ENCODE results near the gene UBXN1. TPM values are rescaled to one million over a fixed set of nuclear protein-coding genes. Genes with fewer than 3 reads are reported as not detected.

The UBXN1 gene
- total RNA-seq, 1 experiment from 2014 or later: 118 TPM

DNA sequence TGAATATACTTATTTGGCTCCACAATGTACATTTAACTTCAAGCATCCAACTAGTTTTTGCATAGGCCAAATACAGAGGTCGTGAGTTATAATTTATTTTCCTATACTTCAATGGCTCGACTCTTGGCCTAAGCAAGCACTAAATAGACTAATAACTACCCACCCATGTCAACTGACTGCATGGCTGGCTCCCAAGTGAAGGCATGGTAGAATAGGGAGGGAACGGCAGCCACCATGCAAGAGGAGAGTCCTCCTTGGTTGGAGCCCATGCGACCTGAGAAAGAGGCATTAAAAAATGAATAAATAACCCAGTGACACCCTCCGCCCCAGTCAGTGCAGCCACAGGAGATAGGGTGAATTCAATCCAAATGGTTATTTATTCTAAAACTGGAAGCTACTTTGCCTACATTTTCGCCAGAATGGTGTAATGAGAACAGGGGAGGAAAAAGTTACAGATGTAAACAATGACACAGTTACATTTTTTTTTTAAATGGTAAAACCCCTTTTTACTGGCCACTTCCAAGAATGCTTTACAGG lies 33.5 kb upstream of the UBXN1 start:
- TF ChIP-seq, protein P1, sequence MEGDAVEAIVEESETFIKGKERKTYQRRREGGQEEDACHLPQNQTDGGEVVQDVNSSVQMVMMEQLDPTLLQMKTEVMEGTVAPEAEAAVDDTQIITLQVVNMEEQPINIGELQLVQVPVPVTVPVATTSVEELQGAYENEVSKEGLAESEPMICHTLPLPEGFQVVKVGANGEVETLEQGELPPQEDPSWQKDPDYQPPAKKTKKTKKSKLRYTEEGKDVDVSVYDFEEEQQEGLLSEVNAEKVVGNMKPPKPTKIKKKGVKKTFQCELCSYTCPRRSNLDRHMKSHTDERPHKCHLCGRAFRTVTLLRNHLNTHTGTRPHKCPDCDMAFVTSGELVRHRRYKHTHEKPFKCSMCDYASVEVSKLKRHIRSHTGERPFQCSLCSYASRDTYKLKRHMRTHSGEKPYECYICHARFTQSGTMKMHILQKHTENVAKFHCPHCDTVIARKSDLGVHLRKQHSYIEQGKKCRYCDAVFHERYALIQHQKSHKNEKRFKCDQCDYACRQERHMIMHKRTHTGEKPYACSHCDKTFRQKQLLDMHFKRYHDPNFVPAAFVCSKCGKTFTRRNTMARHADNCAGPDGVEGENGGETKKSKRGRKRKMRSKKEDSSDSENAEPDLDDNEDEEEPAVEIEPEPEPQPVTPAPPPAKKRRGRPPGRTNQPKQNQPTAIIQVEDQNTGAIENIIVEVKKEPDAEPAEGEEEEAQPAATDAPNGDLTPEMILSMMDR (conservative IDR thresholded peaks at IDR 0.05): no peak
- no peak overlapping the region for H2BK12ac ChIP-seq (ENCODE audit: insufficient read length, low read depth, low read length)
- H3K23me2 ChIP-seq (ENCODE audit: insufficient read length, low read depth, low read length, poor library complexity, severe bottlenecking): peaks cover 18% of the 10 kb centered on the region
- H3K9me3 Mint-ChIP-seq: no peaks in the 10 kb centered on the region; a peak in 1 of 5 replicates
- H3K4me1 Mint-ChIP-seq: peaks cover 32 to 55% of the 10 kb centered on the region in 2 experiments
- H2AK5ac ChIP-seq (ENCODE audit: insufficient read length, low read length): no peak overlapping the region
- no peak overlapping the region for H3K56ac ChIP-seq (ENCODE audit: insufficient read length, low read depth, low read length)
- no peak overlapping the region for H2BK5ac ChIP-seq (ENCODE audit: insufficient read length, low read length)
- no peak overlapping the region for H4K91ac ChIP-seq (ENCODE audit: insufficient read length, low read depth, low read length)
- H4K5ac ChIP-seq (ENCODE audit: insufficient read length, low read depth, low read length): no peak overlapping the region
- H3T11ph ChIP-seq (ENCODE audit: low read length): no peak overlapping the region
- no peak overlapping the region for H3K23ac ChIP-seq (ENCODE audit: insufficient read length, low read depth, low read length)
- no peak overlapping the region for H3K18ac ChIP-seq (ENCODE audit: insufficient read length, low read depth, low read length)
- no peaks in the 10 kb centered on the region for H3K27me3 Mint-ChIP-seq (ENCODE audit: low read depth)
- H3K4ac ChIP-seq (ENCODE audit: low read depth, low read length): no peak overlapping the region
- H2BK15ac ChIP-seq (ENCODE audit: low read depth, low read length): no peak overlapping the region
- H3K27ac ChIP-seq (ENCODE audit: insufficient read length, low read depth, low read length): no peak overlapping the region
- H4K8ac ChIP-seq (replicated peaks; ENCODE audit: insufficient read length, low read depth, low read length): no peak overlapping the region
- no peak overlapping the region for H3K4me2 ChIP-seq (ENCODE audit: insufficient read depth, insufficient read length, low read length)
- no peak for DNase-seq
- no CpG with 5 or more reads among the region's 6 CpGs for WGBS (ENCODE audit: extremely low coverage, insufficient read length, low lambda C conversion rate)
- H3K36me3 Mint-ChIP-seq (ENCODE audit: insufficient read depth in 1 of 3, low read depth in 3 of 3): peaks cover 40 to 70% (median 65%) of the 10 kb centered on the region in 3 experiments
- peak overlapping the region in 1 of 2 experiments; percentile 45; a peak in 2 of 5 replicates for H3K4me3 Mint-ChIP-seq
- H3K14ac ChIP-seq (ENCODE audit: insufficient read depth, low read length): no peak overlapping the region
- peaks cover 2% of the 10 kb centered on the region for H3K79me1 ChIP-seq (ENCODE audit: insufficient read depth, low read depth, low read length, poor library complexity, severe bottlenecking)
- no peak overlapping the region for H2BK120ac ChIP-seq (ENCODE audit: low read depth, low read length, poor library complexity, severe bottlenecking)
- no peak overlapping the region for H2BK20ac ChIP-seq (ENCODE audit: low read depth, low read length, poor library complexity, severe bottlenecking)
- H4K20me1 ChIP-seq (ENCODE audit: control insufficient read depth, insufficient read depth, insufficient read length): no peaks in the 10 kb centered on the region
- H3K27me3 ChIP-seq (ENCODE audit: insufficient read depth, low read length): no peaks in the 10 kb centered on the region
- no peaks in the 10 kb centered on the region for H3K79me2 ChIP-seq (ENCODE audit: insufficient read depth, low read length)
- no peaks in the 10 kb centered on the region for H3K9me3 ChIP-seq (ENCODE audit: control insufficient read depth, low read depth, low read length)
- no peak overlapping the region for H2AFZ ChIP-seq (ENCODE audit: low read length)
- peaks cover 2% of the 10 kb centered on the region; the same call in 1 of the 2 replicates for H3K4me1 ChIP-seq (ENCODE audit: insufficient read depth, low read length)
- H3K9ac ChIP-seq (ENCODE audit: extremely low read depth, insufficient read length, low read length): no peak overlapping the region
- H3K27ac Mint-ChIP-seq: peak overlapping the region in 1 of 3 experiments; percentile 87; a peak in 4 of 7 replicates
